ENCODE results near the gene HENMT1. TPM values are rescaled to one million over a fixed set of nuclear protein-coding genes. Genes with fewer than 3 reads are reported as not detected.
"Not testable (repeated sequence)": the region's sequence is repeated elsewhere in the genome, so short reads cannot be mapped to it uniquely, and the experiment has no call there.

HENMT1 gene
- total RNA-seq, 1 donor from 2014 or later: 3.9 TPM

DNA sequence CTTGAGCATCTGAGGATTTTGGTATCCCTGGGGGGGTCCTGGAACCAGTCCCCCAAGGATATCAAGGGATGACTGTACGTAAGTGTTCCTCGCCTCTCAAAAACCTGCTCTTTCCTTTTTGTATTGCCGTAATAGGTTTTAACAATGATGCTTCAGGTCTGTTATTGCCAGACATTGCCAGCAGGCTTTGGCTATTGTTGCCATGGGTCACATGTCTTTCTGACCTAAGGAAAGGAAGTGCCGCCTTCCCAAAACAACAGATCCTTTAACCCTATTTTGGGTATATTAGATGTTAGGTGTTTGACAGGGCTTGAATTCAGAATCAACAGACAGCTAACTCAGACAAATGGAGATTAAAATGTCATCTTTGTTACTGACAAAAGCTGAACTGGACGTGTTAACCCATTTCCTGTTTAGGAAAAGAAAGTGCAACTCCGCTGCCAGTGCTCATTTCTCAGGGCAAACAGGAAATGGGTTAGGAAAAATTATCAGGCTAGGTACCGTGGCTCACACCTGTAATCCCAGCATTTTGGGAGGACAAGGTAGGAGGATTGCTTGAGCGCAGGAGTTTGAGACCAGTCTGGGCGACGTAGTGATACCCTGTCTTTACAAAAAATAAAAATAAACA, 18.8 kb upstream of the HENMT1 start:
- intact Hi-C loops (cut with DNase I): no loop called here
- ATAC-seq (no peak), DNase-seq (ENCODE audit: low spot score) (no peak)

DNA sequence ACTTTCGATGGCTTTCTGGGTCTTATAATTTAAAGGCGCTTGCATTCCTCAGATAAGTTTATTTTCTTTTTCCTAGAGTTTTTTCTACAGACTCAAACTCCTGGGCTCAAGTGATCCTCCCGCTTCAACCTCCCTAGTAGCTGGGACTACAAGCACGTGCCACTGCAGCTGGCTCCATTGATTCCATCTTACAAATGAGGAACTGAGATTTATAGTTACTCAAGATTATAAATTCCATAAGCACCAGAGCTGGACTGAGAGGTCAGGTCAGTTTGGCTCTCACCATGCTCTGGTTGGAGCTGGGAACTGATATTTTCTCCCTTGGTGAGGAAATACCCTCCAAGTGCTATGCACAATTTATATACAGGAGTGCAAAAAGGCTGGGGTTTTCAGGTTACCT, 17.8 kb upstream of the HENMT1 start:
- peak; percentile 24 for ATAC-seq
- DNase-seq (ENCODE audit: low spot score): no peak
- intact Hi-C loops (cut with DNase I): no loop called here

DNA sequence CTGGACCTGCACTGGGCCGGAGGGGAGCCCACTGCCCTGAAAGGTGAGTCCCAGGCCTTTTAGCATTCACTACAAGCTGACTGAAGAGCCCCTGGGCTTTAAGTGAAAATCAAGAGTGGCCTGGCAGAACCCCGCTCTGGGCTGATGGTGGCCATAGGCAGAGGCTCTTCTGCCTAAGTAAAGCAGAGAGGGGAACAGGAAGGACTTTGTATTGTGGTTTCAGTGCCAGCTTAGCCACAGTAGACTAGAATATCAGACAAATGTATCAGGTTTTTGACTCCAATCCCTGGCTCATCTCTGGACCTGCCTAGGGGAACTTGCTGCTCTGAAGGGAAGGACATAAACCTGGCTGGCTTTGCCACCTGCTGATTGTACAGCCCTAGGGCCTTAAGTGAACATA, 10.2 kb upstream of the HENMT1 start:
- no peak for ATAC-seq
- DNase-seq (ENCODE audit: low spot score): no peak
- intact Hi-C loops (cut with DNase I): no loop called here

DNA sequence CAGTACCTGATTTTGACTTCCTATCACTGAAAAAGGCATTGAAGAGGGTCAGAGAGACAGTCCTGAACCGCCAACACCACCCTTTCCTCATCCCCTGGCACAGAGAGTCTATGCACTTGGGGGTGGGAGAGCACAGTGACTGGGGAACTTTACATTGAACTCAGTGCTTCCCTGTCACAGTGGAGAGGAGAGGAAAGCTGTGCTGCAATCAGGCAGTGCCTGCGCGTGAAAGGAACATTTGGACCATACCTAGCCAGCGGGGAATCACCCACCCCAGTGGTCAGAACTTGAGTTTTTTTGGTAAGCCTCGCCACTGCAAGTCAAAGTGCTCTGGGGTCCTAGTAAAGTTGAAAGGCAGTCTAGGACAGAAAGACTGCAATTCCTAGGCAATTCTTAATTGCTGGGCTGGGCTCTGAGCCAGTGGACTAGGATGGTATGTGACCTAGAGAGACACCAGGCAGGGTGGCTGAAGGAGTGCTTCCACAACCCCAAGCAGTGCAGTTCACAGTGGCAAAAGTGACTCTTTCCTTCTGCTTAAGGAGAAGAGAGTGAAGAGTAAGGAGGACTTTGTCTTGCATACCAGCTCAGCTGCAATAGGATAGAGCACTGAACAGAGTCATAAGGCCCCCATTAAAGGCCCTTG, 9.4 kb upstream of the HENMT1 start:
- DNase-seq (ENCODE audit: low spot score) (no peak), ATAC-seq (no peak)
- intact Hi-C loops (cut with DNase I): no loop called here

- intact Hi-C loops (cut with DNase I): no loop called here
Measured at GRCh38 chr1:108669679-108670078, 8.8 kb upstream of the HENMT1 start.

DNA sequence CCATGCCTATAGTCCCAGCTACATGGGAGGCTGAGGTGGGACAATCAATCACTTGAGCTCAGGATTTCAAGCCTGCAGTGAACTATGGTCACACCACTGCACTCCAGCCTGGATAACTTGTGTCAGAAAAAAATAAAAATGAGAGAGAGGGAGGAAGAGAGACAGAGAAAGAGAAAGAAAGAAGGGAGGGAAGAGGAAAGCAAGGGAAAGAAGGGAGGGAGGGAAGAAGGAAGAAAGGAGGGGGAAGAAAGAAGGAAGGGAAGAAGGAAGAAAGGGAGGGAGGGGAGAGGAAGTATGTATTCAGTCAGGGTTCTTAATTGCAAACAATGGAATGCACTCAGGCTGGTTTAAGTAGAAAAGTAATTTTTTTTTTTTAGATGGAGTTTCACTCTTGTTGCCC, 7.9 kb upstream of the HENMT1 start:
- DNase-seq (ENCODE audit: low spot score) (no peak), ATAC-seq (no peak)
- intact Hi-C loops (cut with DNase I): no loop called here

More at GRCh38 chr1:108669679-108670078, 8.8 kb upstream of the HENMT1 start:
- ATAC-seq: no peak
- DNase-seq (ENCODE audit: low spot score): no peak

GRCh38 chr1:108667422-108667821, 6.5 kb upstream of the HENMT1 start:
- intact Hi-C loops (cut with DNase I); DNase-seq (ENCODE audit: low spot score); ATAC-seq: not testable (repeated sequence)

GRCh38 chr1:108665771-108666170, 4.9 kb upstream of the HENMT1 start:
- DNase-seq (ENCODE audit: low spot score) (no peak), ATAC-seq (no peak)
- intact Hi-C loops (cut with DNase I): no loop called here

DNA sequence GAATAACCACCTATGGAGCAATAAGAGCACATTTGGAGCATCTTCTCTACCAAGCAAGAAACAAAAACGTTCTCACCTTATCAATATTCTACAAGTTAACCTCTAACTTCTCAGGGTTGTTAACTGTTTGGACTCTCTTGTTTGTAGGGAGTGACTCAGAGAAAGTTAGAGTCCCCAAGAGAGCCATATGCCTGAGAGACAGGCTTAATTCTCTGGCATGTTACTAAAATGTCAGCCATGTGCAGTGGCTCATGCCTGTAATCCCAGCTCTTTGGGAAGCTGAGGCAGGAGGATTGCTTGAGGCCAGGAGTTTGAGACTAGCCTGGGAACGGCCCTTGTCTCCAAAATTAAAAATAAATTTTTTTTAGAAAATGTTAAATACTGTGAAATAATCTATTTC, 4.2 kb upstream of the HENMT1 start:
- DNase-seq (ENCODE audit: low spot score) (no peak), ATAC-seq (no peak)
- intact Hi-C loops (cut with DNase I): no loop called here

GRCh38 chr1:108664481-108664880, 3.6 kb upstream of the HENMT1 start:
- intact Hi-C loops (cut with DNase I): no loop called here
- DNase-seq (ENCODE audit: low spot score): no peak
- ATAC-seq: no peak

- ATAC-seq (no peak), DNase-seq (ENCODE audit: low spot score) (no peak)
- intact Hi-C loops (cut with DNase I): no loop called here
Measured at GRCh38 chr1:108663074-108663473, 2.2 kb upstream of the HENMT1 start.

DNA sequence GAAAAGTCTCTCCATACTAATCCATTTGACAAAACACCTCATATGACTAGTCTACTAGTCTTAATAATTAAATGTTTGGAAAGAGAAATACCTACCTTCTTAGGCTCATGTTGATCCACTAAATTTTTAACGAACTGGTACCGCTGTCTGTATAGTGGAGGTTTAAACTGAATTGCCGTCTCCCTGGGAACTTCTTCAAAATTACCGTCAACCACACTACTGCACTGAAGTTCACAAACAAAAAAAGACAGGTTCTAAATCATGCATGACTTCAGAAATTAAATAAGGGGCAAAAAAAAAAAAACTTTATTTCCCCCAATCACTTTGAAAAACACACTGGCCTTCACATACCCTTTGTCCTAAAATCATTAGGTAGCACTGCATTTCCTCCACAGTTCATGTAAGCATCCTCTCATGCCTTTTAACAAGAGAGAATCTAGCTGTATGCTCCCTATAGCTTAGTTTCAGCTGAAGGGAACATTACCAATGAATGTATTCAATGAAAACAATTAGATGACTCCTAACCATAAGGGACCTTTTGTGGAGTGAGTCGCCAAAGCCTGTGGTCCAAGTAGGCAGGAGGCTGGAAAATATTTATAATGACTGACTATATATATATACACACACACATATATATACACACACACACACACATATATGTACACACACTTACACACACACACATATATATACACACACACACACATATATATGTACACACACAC, 3.4 kb downstream of the HENMT1 start:
- ATAC-seq (no peak), DNase-seq (ENCODE audit: low spot score) (no peak)
- intact Hi-C loops (cut with DNase I): loop anchor here (5.0 kb wide), 1 partner anchor 1250 kb away; no protein-coding TSS in a partner anchor

GRCh38 chr1:108653431-108654105, 7.3 kb downstream of the HENMT1 start:
- no peak for DNase-seq (ENCODE audit: low spot score)
- intact Hi-C loops (cut with DNase I): no loop called here
- no peak for ATAC-seq

- DNase-seq (ENCODE audit: low spot score): peak; percentile 81
- intact Hi-C loops (cut with DNase I): loop anchor here (10.0 kb wide), 1 partner anchor 142 kb away; no protein-coding TSS in a partner anchor
Measured at GRCh38 chr1:108646648-108647269, 14.1 kb downstream of the HENMT1 start.

DNA sequence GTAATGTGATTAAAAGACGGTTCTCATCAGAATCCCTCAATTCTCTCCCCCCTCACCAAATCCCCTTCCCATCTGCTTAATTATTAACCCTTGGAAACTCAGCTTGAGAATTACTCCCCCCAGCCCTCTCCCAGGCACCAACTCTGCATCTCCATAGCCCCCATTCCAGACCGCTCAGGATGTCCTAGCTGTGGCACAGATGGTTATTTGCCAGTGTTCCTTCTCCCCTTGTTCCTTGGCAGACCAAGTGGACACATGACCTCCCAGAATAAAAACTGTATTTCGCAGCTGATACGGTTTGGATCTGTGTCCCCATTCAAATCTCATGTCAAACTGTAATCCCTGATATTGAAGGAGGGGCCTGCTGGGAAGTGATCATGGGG, 14.6 kb downstream of the HENMT1 start:
- no peak for ATAC-seq

More at GRCh38 chr1:108646648-108647269, 14.1 kb downstream of the HENMT1 start:
- ATAC-seq: peak; percentile 89

GRCh38 chr1:108645564-108646184, 15.2 kb downstream of the HENMT1 start:
- ATAC-seq (no peak), DNase-seq (ENCODE audit: low spot score) (no peak)
- intact Hi-C loops (cut with DNase I): loop anchor here (10.0 kb wide), 1 partner anchor 141 kb away; no protein-coding TSS in a partner anchor

More for the DNA sequence above, 14.6 kb downstream of the HENMT1 start:
- DNase-seq (ENCODE audit: low spot score): no peak
- intact Hi-C loops (cut with DNase I): loop anchor here (10.0 kb wide), 1 partner anchor 141 kb away; no protein-coding TSS in a partner anchor

- DNase-seq (ENCODE audit: low spot score): no peak
- intact Hi-C loops (cut with DNase I): loop anchor here (10.0 kb wide), 1 partner anchor 140 kb away; no protein-coding TSS in a partner anchor
- no peak for ATAC-seq
Measured at GRCh38 chr1:108644984-108645383, 15.9 kb downstream of the HENMT1 start.

Data from sciatic nerve (tissue), 2 donors.